ENCODE data around the gene ABCB9.
"Not testable (repeated sequence)": the region's sequence is repeated elsewhere in the genome, so short reads cannot be mapped to it uniquely, and the experiment has no call there.

The ABCB9 gene

GRCh38 chr12:122935318-122935717 lies 30.9 kb downstream of the ABCB9 start:
- no peak for DNase-seq (ENCODE audit: low read depth)

GRCh38 chr12:122934722-122935121 lies 31.5 kb downstream of the ABCB9 start:
- no peak for DNase-seq (ENCODE audit: low read depth)

DNA sequence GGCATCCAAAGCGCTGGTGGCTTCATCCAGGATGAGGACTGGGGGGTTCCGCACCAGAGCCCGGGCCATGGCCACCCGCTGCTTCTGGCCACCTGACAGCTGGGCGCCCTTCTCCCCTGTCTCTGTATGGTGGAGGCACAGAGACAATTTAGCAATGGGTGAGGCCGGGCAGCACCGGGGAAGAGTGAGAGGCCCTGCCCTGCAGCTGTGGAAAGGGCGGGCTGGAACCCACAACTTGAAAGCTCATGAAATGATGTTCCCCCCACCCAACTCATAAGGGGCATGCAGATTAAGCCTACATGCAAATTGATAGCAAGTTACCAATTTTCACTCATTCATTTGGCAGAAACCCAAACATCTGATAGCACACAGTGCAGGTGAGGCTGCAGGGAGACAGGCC lies 34.1 kb downstream of the ABCB9 start:
- no peak for DNase-seq (ENCODE audit: low read depth)

GRCh38 chr12:122929812-122930211 lies 36.5 kb downstream of the ABCB9 start:
- DNase-seq (ENCODE audit: low read depth), result no peak

DNA sequence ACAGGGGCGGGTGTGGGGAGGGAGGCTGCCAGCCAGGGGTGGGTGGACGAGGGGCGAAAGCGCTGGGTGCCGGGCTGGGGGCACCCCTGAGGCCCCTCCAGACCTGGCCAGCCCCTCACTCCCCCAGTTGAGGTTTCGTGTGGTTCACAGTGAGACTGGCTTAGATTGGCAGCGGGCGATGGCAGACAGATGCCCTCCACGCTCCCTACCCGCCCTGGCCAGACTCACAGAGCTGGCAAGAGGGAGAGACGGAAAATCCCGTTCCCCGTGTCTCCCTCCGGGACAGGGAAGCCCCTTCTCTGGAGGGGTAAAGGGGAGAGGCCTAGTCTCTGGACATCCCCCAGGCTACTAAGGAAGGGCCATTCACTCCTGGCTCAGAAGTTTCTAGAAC lies 37.1 kb downstream of the ABCB9 start:
- DNase-seq (ENCODE audit: low read depth), result no peak

DNA sequence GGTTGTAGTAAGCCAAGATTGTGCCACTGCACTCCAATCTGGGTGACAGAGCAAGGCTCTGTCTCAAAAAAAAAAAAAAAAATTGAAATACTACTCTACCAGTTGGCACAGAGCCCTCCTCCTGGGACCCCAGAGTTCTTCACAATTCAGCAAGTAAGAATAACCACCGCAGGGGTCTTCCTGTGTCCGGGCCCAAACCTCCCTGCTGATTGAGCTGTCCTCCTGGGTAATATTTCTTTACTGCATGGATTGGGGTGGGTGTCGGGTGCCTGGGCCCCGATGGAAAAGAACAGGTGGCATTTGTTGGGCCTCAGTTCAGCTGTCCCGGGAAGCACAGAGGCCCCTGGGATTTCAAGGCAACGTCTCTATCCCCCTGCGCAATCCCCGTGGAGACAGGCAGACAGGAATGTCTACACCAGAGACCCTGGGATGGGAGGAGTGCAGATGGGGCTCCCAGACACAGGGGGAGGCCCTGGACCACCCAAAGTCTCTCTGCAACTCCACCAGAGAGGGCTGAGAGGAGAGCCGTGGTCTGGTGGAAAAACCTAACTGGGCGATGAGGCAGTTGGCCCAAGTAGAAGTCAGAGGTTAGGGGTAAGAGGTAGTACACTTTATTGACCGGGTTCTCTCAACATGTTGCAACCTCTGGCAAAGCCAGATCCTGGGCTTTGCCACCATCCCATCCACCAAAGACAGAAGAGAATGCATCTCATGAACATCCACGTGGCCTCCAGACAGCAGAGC lies 37.7 kb downstream of the ABCB9 start:
- DNase-seq (ENCODE audit: low read depth), result no peak

DNA sequence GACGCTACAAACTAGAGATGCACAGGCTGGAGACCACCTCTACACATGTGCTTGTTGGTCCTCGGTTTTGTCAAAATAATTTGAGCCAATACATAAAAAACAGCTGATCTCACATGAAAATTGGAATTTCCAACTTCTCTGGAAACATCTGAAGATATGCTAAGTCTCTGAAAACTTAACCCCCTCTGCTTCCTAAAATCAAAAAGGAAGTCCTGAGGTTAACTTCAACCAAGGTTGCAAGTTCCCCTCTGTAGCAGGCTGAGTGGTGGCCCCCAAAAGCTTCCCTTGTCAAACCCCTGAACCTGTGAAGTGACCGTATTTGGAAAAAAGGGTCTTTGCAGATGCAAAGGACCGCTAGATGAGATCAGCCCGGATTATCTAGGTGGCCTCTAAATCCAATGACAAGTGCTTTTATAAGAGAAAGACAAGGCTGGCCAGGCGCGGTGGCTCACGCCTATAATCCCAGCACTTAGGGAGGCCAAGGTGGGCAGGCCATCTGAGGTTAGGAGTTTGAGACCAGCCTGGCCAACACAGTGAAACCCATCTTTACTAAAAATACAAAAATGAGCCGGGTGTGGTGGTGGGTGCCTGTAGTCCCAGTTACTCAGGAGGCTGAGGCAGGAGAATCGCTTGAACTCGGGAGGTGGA lies 38.4 kb downstream of the ABCB9 start:
- DNase-seq (ENCODE audit: low read depth), result no peak

- no peak for DNase-seq (ENCODE audit: low read depth)
Measured at GRCh38 chr12:122921917-122922316, 44.3 kb downstream of the ABCB9 start.

GRCh38 chr12:122920687-122921086 lies 45.6 kb downstream of the ABCB9 start:
- DNase-seq (ENCODE audit: low read depth), result no peak

- no peak for DNase-seq (ENCODE audit: low read depth)
Measured at GRCh38 chr12:122918827-122919226, 47.4 kb downstream of the ABCB9 start.

- no peak for DNase-seq (ENCODE audit: low read depth)
Measured at GRCh38 chr12:122917507-122918121, 48.6 kb downstream of the ABCB9 start.

DNA sequence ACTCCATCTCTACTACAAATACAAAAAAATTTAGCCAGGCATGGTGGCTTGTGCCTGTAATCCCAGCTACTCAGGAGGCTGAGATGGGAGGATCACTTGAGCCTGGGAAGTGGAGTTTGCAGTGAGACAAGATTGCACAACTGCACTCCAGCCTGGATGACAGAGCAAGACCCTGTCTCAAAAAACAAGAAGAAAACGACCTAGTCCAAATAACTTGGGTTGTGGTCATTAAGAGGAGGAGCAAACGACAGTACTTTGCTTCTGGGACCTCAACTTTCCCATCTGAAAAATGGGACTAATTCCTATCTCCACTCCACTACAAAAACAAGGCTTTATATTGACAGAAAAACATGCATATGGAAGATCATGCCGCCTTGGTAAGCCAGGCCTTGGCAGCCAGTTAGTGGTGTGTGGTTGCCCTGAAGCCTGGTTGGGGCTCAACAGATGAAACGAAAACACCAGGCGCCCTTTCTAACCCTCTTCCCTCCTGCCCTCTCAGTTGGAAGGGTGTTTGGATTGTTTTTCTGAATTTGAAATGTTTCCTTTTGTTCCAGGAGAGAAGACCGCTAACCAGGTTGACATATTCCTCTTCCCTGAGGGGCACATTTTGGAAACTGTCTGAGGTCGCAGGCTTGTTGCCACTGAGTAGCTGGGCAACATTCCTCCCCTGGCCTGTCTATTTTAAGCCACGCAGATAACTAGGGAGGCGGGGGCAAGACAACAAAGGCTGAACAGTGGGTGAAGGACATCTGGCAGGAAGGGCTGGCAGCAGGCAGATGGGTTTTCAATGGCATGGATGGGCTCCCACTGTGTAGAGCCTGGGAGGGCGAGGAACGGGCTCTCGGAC lies 56.6 kb downstream of the ABCB9 start:
- DNase-seq (ENCODE audit: low read depth), result no peak

DNA sequence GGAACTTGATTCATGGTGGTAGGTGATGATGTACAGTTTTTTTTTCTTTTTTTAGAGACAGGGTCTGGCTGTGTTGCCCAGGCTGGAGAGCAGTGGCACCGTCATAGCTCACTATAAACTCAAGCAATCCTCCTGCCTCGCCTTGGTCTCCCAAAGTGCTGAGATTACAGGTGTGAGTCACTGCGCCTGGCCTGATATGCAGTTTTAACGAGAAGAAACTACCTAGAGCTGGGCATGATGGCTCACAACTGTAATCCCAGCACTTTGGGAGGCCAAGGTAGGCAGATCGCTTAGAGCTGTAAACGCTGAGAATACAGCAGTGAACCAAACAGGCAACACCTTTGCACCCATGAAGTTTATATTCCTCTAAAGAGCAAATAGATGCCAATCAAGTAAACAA lies 57.3 kb downstream of the ABCB9 start:
- DNase-seq (ENCODE audit: low read depth), result no peak

DNA sequence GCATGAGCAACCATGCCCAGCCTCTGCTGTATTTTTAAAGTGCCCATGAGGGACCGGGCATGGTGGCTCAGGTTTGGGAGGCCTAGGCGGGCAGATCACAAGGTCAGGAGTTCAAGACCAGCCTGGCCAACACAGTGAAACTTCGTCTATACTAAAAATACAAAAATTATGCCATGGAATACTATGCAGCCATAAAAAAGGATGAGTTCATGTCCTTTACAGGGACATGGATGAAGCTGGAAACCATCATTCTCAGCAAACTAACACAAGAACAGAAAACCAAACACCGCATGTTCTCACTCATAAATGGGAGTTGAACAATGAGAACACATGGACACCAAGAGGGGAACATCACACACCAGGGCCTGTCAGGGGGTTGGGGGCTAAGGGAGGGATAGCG lies 61.0 kb downstream of the ABCB9 start:
- not testable (repeated sequence) for DNase-seq (ENCODE audit: low read depth)

DNA sequence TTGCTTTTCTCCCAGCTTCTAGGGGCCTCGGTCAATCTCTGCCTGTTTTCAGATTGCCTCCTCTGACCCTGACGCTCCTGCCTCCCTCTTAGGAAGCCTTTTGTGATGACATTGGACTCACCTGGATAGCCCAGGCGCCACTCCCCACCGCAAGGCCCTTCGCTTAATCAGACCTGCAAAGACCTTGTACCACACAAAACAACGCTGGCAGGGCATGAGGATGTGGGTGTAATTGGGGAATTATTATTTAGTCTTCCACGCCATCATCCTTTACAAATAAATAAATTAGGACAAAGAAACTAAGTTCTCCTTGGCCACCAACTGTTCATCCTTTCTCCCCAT lies 62.6 kb downstream of the ABCB9 start:
- DNase-seq (ENCODE audit: low read depth), result no peak

GRCh38 chr12:122902854-122903692 lies 63.2 kb downstream of the ABCB9 start:
- DNase-seq (ENCODE audit: low read depth), result no peak

DNA sequence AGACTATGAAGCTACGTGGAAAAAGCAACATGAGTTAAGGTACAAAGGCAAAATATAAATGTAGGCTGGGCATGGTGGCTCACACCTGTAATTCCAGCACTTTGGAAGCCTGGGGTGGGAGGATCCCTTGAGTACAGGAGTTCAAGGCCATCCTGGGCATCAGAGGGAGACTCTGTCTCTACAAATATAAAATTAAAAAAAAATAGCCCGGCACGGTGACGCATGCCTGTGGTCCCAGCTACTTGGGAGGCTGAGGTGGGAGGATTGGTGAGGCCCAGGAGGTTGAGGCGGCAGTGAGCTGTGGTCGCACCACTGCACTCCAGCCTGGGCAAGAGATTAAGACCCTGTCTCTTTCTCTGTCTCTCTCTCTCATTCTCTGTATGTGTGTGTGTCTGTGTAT lies 66.4 kb downstream of the ABCB9 start:
- DNase-seq (ENCODE audit: low read depth), result no peak

DNA sequence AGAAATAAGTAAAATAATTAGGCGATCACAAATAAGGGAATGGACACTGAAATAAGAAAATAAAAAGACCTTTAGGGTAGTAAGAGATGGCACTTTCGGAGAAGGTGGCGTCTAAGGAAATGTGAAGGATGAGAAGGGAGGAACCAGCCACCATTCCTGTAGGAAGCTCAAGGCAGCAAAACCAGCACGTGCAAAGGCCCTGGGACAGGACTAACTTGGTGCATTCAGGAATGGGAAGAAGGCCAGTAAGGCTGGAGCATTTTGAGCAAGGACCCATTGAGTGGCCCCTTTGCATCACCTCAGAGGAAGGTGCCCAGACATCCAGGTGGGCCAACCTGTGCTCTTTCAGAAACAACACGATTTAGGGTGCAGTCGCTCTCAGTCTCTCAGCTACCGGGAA lies 69.6 kb downstream of the ABCB9 start:
- no peak for DNase-seq (ENCODE audit: low read depth)

DNA sequence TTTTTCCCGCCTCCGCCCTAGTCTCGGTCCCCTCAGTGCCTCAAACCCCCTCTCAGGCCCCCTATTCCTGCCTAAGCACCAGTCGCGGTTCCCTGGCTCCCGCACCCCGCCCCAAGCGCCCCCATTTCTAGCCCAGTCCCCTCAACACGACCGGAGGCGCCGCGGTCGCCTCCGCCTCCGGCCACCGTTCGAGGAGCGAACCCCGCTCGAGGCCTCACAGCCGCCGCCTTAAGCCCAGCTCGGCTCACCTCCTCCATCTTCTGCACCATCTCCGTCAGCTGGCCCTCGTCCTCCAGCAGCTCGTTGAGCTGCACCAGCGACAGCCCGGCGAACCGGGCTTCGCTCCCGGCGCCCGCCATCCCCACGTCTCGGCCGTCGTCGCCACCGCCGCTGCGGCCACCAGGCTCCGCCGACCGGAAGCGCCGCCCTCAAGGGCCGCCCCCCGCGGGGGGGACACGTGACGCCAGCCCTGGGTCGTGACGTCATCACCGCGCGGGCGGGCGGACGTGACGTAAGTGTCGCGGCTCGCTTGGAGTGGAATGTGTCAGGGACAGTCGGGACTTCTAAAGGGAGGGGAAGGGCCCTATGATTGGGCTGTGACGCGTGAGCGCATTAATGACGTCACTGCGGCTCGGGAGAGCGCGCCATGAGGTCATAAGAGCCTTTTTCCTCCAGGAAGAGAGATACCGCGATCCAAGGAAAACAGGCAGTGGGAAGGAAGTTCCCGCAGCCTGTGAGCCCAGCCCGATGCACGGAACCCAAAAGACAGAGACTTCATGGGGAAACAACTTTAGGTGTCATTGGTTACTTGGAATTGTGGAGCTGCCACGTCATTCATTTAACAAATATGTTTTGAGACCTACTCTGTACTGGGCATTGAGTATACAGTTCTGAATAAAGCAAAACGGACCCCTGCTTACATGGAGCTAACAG lies 70.3 kb downstream of the ABCB9 start, which contains the start of gene VPS37B:
Gene VPS37B, minus strand, starts transcription at position 421 of the 933 bp plus-strand sequence. Its CDS starts 62 bp downstream, at position 359.
- DNase-seq (ENCODE audit: low read depth), result peak; percentile 80

- DNase-seq (ENCODE audit: low read depth), result no peak
Measured at GRCh38 chr12:122895320-122895703, 71.0 kb downstream of the ABCB9 start.

Data from stimulated activated CD8-positive, alpha-beta memory T cell treated with anti-CD3 and anti-CD28 coated beads, Interleukin-12 subunit alpha, Interleukin-12 subunit beta, amount 100 ng/mL, for 1 hour (primary cell).